A549 (cell line): ENCODE measurements around the gene TRIM56. TPM values are rescaled to one million over a fixed set of nuclear protein-coding genes. Genes with fewer than 3 reads are reported as not detected.

ENCODE experiments used
- ATAC-seq, 2 experiments: fragments of 200-7000 bp in 1 of 2; fragments of >200 bp in 1 of 2; cut with Nextera tagmentation in 1 of 2; cut with Tn5 transposase in 1 of 2; 3 replicates each; pipeline versions ENCODE4 v1.8.0 to v1.9.1; 2018 to 2020; ENCODE audit warnings: mild to moderate bottlenecking in 1 of 2, moderate library complexity in 1 of 2
- CTCF ChIA-PET: fragments of 300-600 bp; sonication (Branson Sonifier 250); formaldehyde crosslinking; extraction: SDS; loops from one replicate; lab custom pipeline; 2021; ENCODE audit warnings: antibody characterized with exemption, inconsistent platforms; lab: Yijun Ruan, JAX
- POLR2A ChIA-PET: fragments of 350-600 bp; formaldehyde crosslinking; extraction: SDS; loops from one replicate; lab custom pipeline; 2021; ENCODE audit warnings: antibody characterized with exemption, inconsistent platforms; lab: Yijun Ruan, JAX
- DNase-seq, 2 experiments: peaks; one replicate each; pipeline versions ENCODE4 v3.0.0 to v3.0.0-alpha.2; 2011 to 2016; ENCODE audit warnings: low read depth in 1 of 2, low spot score in 1 of 2
- FAIRE-seq: peaks from 2 replicates; lab custom pipeline; 2011; peaks lifted over from hg19 to GRCh38; lab: Jason Lieb, UNC
- H3K27ac ChIP-seq, 2 experiments: fragments of >200 bp; sonication (Bioruptor Twin); formaldehyde crosslinking; 3 replicates each; pipeline ENCODE4 v1.5.1; 2016 to 2017
- H3K4me1 ChIP-seq: fragments of >200 bp; sonication (Bioruptor Twin); formaldehyde crosslinking; 3 replicates; pipeline ENCODE4 v1.6.1; 2016
- H3K4me2 ChIP-seq: fragments of >200 bp; sonication (Bioruptor Twin); formaldehyde crosslinking; 3 replicates; pipeline ENCODE4 v1.6.1; 2016
- H3K4me3 ChIP-seq: fragments of >200 bp; sonication (Bioruptor Twin); formaldehyde crosslinking; 3 replicates; pipeline ENCODE4 v1.5.1; 2016
- H3K9me3 ChIP-seq: fragments of >200 bp; sonication (Bioruptor Twin); formaldehyde crosslinking; 3 replicates; pipeline ENCODE4 v1.6.1; 2016
- ATOH8 ChIP-seq: fragments of 250-450 bp; sonication (Bioruptor Pico); IDR thresholded peaks from 2 replicates; pipeline ENCODE4 v1.5.0; 2020; ENCODE audit warnings: low read depth, mild to moderate bottlenecking, moderate library complexity
- BCL3 ChIP-seq: fragments of >200 bp; sonication (Bioruptor Twin); formaldehyde crosslinking; IDR thresholded peaks from 3 replicates; pipeline ENCODE4 v1.6.1; 2016
- BHLHE40 ChIP-seq: IDR thresholded peaks from 2 replicates; pipeline ENCODE4 v1.6.1; 2012; ENCODE audit warnings: low read depth, low read length, inconsistent platforms
- CBX8 ChIP-seq: fragments of 200-600 bp; sonication (generic); IDR thresholded peaks from 2 replicates; pipeline ENCODE4 v1.6.1; 2016
- CTCF ChIP-seq: fragments of >200 bp; sonication (Bioruptor Twin); formaldehyde crosslinking; IDR thresholded peaks from 3 replicates; pipeline ENCODE4 v1.5.1; 2016
- EHF ChIP-seq: fragments of 250-450 bp; sonication (Bioruptor Pico); IDR thresholded peaks from 2 replicates; pipeline ENCODE4 v1.5.0; 2020; ENCODE audit warnings: mild to moderate bottlenecking
- EHMT2 ChIP-seq: fragments of 200-600 bp; sonication (generic); IDR thresholded peaks from 2 replicates; pipeline ENCODE4 v1.6.1; 2016; ENCODE audit warnings: antibody characterized with exemption, low read depth, mild to moderate bottlenecking, moderate library complexity
- EP300 ChIP-seq, 2 experiments: fragments of >200 bp; sonication (Bioruptor Twin); formaldehyde crosslinking; IDR thresholded peaks; 2 replicates in 1 of 2; 3 replicates in 1 of 2; pipeline ENCODE4 v1.6.1; 2016 to 2017
- FOSB ChIP-seq: fragments of 250-450 bp; sonication (Bioruptor Pico); IDR thresholded peaks from 2 replicates; pipeline ENCODE4 v1.5.0; 2020; ENCODE audit warnings: mild to moderate bottlenecking, moderate library complexity
- FOSL2 ChIP-seq, 2 experiments: fragments of 450-650 bp in 1 of 2; fragments of >200 bp in 1 of 2; sonication (Bioruptor Twin) in 1 of 2; formaldehyde crosslinking; IDR thresholded peaks; 2 replicates each; pipeline versions ENCODE4 v1.5.0 to v1.6.1; 2016 to 2020; ENCODE audit warnings: mild to moderate bottlenecking in 1 of 2, moderate library complexity in 1 of 2
- FOXS1 ChIP-seq: fragments of 250-450 bp; sonication (Bioruptor Pico); IDR thresholded peaks from 2 replicates; pipeline ENCODE4 v1.5.0; 2020; ENCODE audit warnings: mild to moderate bottlenecking, moderate library complexity
- GATA3 ChIP-seq: IDR thresholded peaks from 2 replicates; pipeline ENCODE4 v1.6.1; 2012; ENCODE audit warnings: borderline replicate concordance
- HDAC2 ChIP-seq: fragments of 200-600 bp; sonication (generic); IDR thresholded peaks from 2 replicates; pipeline ENCODE4 v1.6.1; 2016
- HMGXB4 ChIP-seq: fragments of 250-450 bp; sonication (Bioruptor Pico); IDR thresholded peaks from 2 replicates; pipeline ENCODE4 v1.5.0; 2021; ENCODE audit warnings: mild to moderate bottlenecking, moderate library complexity, borderline replicate concordance
- HOXA7 ChIP-seq: fragments of 250-450 bp; sonication (Bioruptor Pico); IDR thresholded peaks from 2 replicates; pipeline ENCODE4 v1.5.0; 2020; ENCODE audit warnings: mild to moderate bottlenecking, moderate library complexity
- HOXB13 ChIP-seq: fragments of 250-450 bp; sonication (Bioruptor Pico); IDR thresholded peaks from 2 replicates; pipeline ENCODE4 v1.5.0; 2020; ENCODE audit warnings: low read depth, mild to moderate bottlenecking, moderate library complexity
- HOXB5 ChIP-seq: fragments of 250-450 bp; sonication (Bioruptor Pico); IDR thresholded peaks from 2 replicates; pipeline ENCODE4 v1.5.0; 2020; ENCODE audit warnings: mild to moderate bottlenecking, moderate library complexity
- JUN ChIP-seq, 2 experiments: fragments of >200 bp; sonication (Bioruptor Twin); formaldehyde crosslinking; IDR thresholded peaks; 2 replicates in 1 of 2; 3 replicates in 1 of 2; pipeline ENCODE4 v1.6.1; 2016 to 2017
- JUNB ChIP-seq: fragments of >200 bp; sonication (Bioruptor Twin); formaldehyde crosslinking; IDR thresholded peaks from 2 replicates; pipeline ENCODE4 v1.6.1; 2016
- MYC ChIP-seq: IDR thresholded peaks from 2 replicates; pipeline ENCODE4 v1.6.1; 2012; ENCODE audit warnings: mild to moderate bottlenecking, inconsistent platforms, low read length, improper control_type of control experiment, borderline replicate concordance
- NPAS2 ChIP-seq: fragments of 250-450 bp; sonication (Bioruptor Pico); IDR thresholded peaks from 2 replicates; pipeline ENCODE4 v1.8.0; 2022; ENCODE audit warnings: mild to moderate bottlenecking, moderate library complexity, borderline replicate concordance
- PBX3 ChIP-seq: IDR thresholded peaks from 2 replicates; pipeline ENCODE4 v1.6.1; 2012
- RAD21 ChIP-seq, 2 experiments: fragments of >200 bp in 1 of 2; sonication (Bioruptor Twin) in 1 of 2; formaldehyde crosslinking in 1 of 2; IDR thresholded peaks in 1 of 2; conservative IDR thresholded peaks in 1 of 2; 2 replicates in 1 of 2; 3 replicates in 1 of 2; pipeline ENCODE4 v1.6.1; 2012 to 2018; ENCODE audit warnings: inconsistent platforms in 1 of 2
- RARB ChIP-seq: fragments of 250-450 bp; sonication (Bioruptor Pico); IDR thresholded peaks from 2 replicates; pipeline ENCODE4 v1.8.0; 2021; ENCODE audit warnings: mild to moderate bottlenecking, moderate library complexity
- TFCP2L1 ChIP-seq: fragments of 250-450 bp; sonication (Bioruptor Pico); IDR thresholded peaks from 2 replicates; pipeline ENCODE4 v1.5.0; 2021; ENCODE audit warnings: mild to moderate bottlenecking
- USF2 ChIP-seq: fragments of 450-650 bp; IDR thresholded peaks from 2 replicates; pipeline ENCODE4 v1.6.1; 2014; ENCODE audit warnings: antibody characterized with exemption
- ZC3H11A ChIP-seq: fragments of 450-650 bp; IDR thresholded peaks from 2 replicates; pipeline ENCODE4 v1.6.1; 2014; ENCODE audit warnings: antibody characterized with exemption, mild to moderate bottlenecking
- ZNF302 ChIP-seq: fragments of 250-450 bp; sonication (Bioruptor Pico); IDR thresholded peaks from 2 replicates; pipeline ENCODE4 v1.9.0; 2021; ENCODE audit warnings: inconsistent platforms, mild to moderate bottlenecking, moderate library complexity
- WGBS: methylation state at CpG from one replicate; pipeline ENCODE4 v1.1.6; 2017; ENCODE audit errors: missing lambda C conversion rate; 5-methylcytosine and 5-hydroxymethylcytosine counted together
- polyA plus RNA-seq, 4 experiments: library from polyadenylated mRNA; depleted of rRNA in 3 of 4; stranded (reverse); fragments of >200 nt; fragmentation: RNase III in 1 of 4; extraction: RNeasy Plus Mini Kit Qiagen cat#74134 plus additional on column Dnase treatment in 1 of 4; gene quantifications; 2 replicates in 3 of 4; 3 replicates in 1 of 4; pipeline ENCODE4 v1.2.3, GENCODE V29; 2011 to 2017

The TRIM56 gene
- polyA plus RNA-seq, 2 of the 4 experiments (the other 2 are of a cell fraction), result 3.9 to 16.5 TPM

- no peak for TF ChIP-seq ZNF302 (CRISPR knock-in tag)
- TF ChIP-seq JUN (IDR thresholded peaks at IDR 0.05), result 0 out of 5 replicates have a peak, but pooled peaks of 1 of the 2 experiments have one; percentile 38
Observed at GRCh38 chr7:101124376-101125056, 39.2 kb downstream of the TRIM56 start (continued).

- DNase-seq (peak; percentile 91 to 96), ATAC-seq (peak; percentile 64 to 69), FAIRE-seq (no peak)
- H3K4me1 ChIP-seq, result peaks cover 82% of the 10 kb centered on the region
- 18% methylated on average over 14 of the region's 15 CpGs for WGBS
- CTCF ChIA-PET, result interaction anchor here (0.8 to 32.8 kb wide), 12 partner anchors 9 to 118 kb away, joined by 3 to 600 read pairs (median 6); no protein-coding TSS in a partner anchor
- H3K4me3 ChIP-seq, result peak overlapping the region; percentile 63; the same call in 2 of the 3 replicates
- H3K4me2 ChIP-seq, result peak overlapping the region; percentile 94
- POLR2A ChIA-PET, result interaction anchor here (0.6 to 3.5 kb wide), 20 partner anchors 8 to 251 kb away, joined by 3 to 51 read pairs (median 4); partner anchors contain the start of genes SRRT, TRIM56, UFSP1 and VGF
- peak overlapping the region; percentile 94 to 95 for H3K27ac ChIP-seq
- no peaks in the 10 kb centered on the region; the same call in 2 of the 3 replicates for H3K9me3 ChIP-seq
- TF ChIP-seq BHLHE40, result peak; percentile 61
- TF ChIP-seq EHMT2, result no peak
- TF ChIP-seq EHF (CRISPR knock-in tag), result peak; percentile 97
- peak; percentile 84; the same call in 1 of the 2 replicates for TF ChIP-seq HOXA7 (CRISPR knock-in tag)
- peak; percentile 64 to 70; a peak in 2 of 5 replicates for TF ChIP-seq EP300 (IDR thresholded peaks at IDR 0.05)
- TF ChIP-seq FOSL2 (IDR thresholded peaks at IDR 0.05), result 0 out of 2 replicates have a peak, but pooled peaks have one; percentile 4
- TF ChIP-seq FOSL2 (CRISPR knock-in tag; IDR thresholded peaks at IDR 0.05), result peak; percentile 73
- peak; percentile 90 for TF ChIP-seq FOXS1 (CRISPR knock-in tag)
- peak; percentile 95 for TF ChIP-seq ZNF302 (CRISPR knock-in tag)
- peak in 1 of 2 experiments; percentile 28; a peak in 1 of 5 replicates for TF ChIP-seq RAD21 (conservative IDR thresholded peaks at IDR 0.05 in 1 of 2, IDR thresholded peaks at IDR 0.05 in 1 of 2)
- peak; percentile 60; the same call in 1 of the 2 replicates for TF ChIP-seq HMGXB4 (CRISPR knock-in tag)
- peak; percentile 96 for TF ChIP-seq NPAS2 (CRISPR knock-in tag)
- TF ChIP-seq JUNB, result 0 out of 2 replicates have a peak, but pooled peaks have one; percentile 63
- TF ChIP-seq ATOH8, result peak; percentile 89
- TF ChIP-seq BCL3, result peak; percentile 61; the same call in 2 of the 3 replicates
- peak; percentile 56; the same call in 1 of the 2 replicates for TF ChIP-seq FOSB (CRISPR knock-in tag)
- TF ChIP-seq CTCF, result no peak
- TF ChIP-seq MYC, result peak; percentile 95
- peak; percentile 54; the same call in 1 of the 2 replicates for TF ChIP-seq TFCP2L1
- peak; percentile 93 for TF ChIP-seq HOXB5
- peak; percentile 50; the same call in 1 of the 2 replicates for TF ChIP-seq RARB (CRISPR knock-in tag)
- TF ChIP-seq ZC3H11A, result no peak
- TF ChIP-seq HDAC2, result no peak
- TF ChIP-seq CBX8, result no peak
- peak; percentile 97 for TF ChIP-seq HOXB13 (CRISPR knock-in tag)
- peak; percentile 93 for TF ChIP-seq USF2
- TF ChIP-seq PBX3, result peak; percentile 37; the same call in 1 of the 2 replicates
- peak; percentile 76 for TF ChIP-seq GATA3
Observed at GRCh38 chr7:101125989-101126650, 40.8 kb downstream of the TRIM56 start.
